HEK293 (cell line): ENCODE results near the gene KARS1.

Experiments used
- CTCF ChIP-seq: fragments of 450-650 bp; formaldehyde crosslinking; IDR thresholded peaks from 2 replicates; pipeline ENCODE4 v1.5.1; 2016; ENCODE audit warnings: missing biosample characterization, missing genetic modification characterization
- GLIS2 ChIP-seq: fragments of 450-650 bp; formaldehyde crosslinking; IDR thresholded peaks from 2 replicates; pipeline ENCODE4 v1.5.1; 2016; ENCODE audit warnings: missing biosample characterization, missing genetic modification characterization
- HOXA7 ChIP-seq: sonication (generic); formaldehyde crosslinking; IDR thresholded peaks from 2 replicates; pipeline ENCODE4 v1.8.1; 2022; ENCODE audit warnings: missing genetic modification reagents, borderline replicate concordance
- KLF8 ChIP-seq: fragments of 450-650 bp; formaldehyde crosslinking; IDR thresholded peaks from 2 replicates; pipeline ENCODE4 v1.5.1; 2016; ENCODE audit warnings: missing biosample characterization, missing genetic modification characterization
- PRDM10 ChIP-seq: fragments of 450-650 bp; formaldehyde crosslinking; IDR thresholded peaks from 2 replicates; pipeline ENCODE4 v1.5.1; 2016; ENCODE audit warnings: missing biosample characterization, missing genetic modification characterization
- REST ChIP-seq: fragments of 450-650 bp; formaldehyde crosslinking; IDR thresholded peaks from 2 replicates; pipeline ENCODE4 v1.5.1; 2016; ENCODE audit warnings: missing biosample characterization, missing genetic modification characterization
- SP2 ChIP-seq: fragments of 450-650 bp; formaldehyde crosslinking; IDR thresholded peaks from 2 replicates; pipeline ENCODE4 v1.5.1; 2016; ENCODE audit warnings: missing biosample characterization, missing genetic modification characterization
- YY1 ChIP-seq: fragments of 450-650 bp; formaldehyde crosslinking; IDR thresholded peaks from 2 replicates; pipeline ENCODE4 v1.5.1; 2018; ENCODE audit warnings: missing biosample characterization, missing genetic modification characterization
- ZFP3 ChIP-seq: fragments of 450-650 bp; formaldehyde crosslinking; IDR thresholded peaks from 2 replicates; pipeline ENCODE4 v1.5.1; 2016; ENCODE audit warnings: low read depth, missing biosample characterization, missing genetic modification characterization
- ZNF121 ChIP-seq: fragments of 450-650 bp; formaldehyde crosslinking; IDR thresholded peaks from 2 replicates; pipeline ENCODE4 v1.5.1; 2016; ENCODE audit warnings: missing biosample characterization, missing genetic modification characterization

- no peak for TF ChIP-seq YY1 (tag by site-specific recombination)
- TF ChIP-seq CTCF (tag by site-specific recombination) = no peak
- no peak for TF ChIP-seq SP2 (tag by site-specific recombination)
- no peak for TF ChIP-seq KLF8 (tag by site-specific recombination)
- TF ChIP-seq REST (tag by site-specific recombination) = no peak
- no peak for TF ChIP-seq ZFP3
- TF ChIP-seq PRDM10 = no peak
- TF ChIP-seq GLIS2 = no peak
- no peak for TF ChIP-seq ZNF121 (tag by site-specific recombination)
- TF ChIP-seq HOXA7 (CRISPR knock-in tag) = no peak
Observed at GRCh38 chr16:75593825-75594820, 53.3 kb downstream of the KARS1 start.
